NB4 (cell line): ENCODE results near the gene FER1L5.

Experiments
- CTCF ChIP-seq: IDR thresholded peaks from one replicate; pipeline ENCODE4 v1.5.1; 2012; ENCODE audit warnings: low read depth, low read length
- MYC ChIP-seq: IDR thresholded peaks from 2 replicates; pipeline ENCODE4 v1.6.1; 2011; ENCODE audit warnings: low read depth, low read length
- POLR2A ChIP-seq: IDR thresholded peaks from 2 replicates; pipeline ENCODE4 v1.6.1; 2011; ENCODE audit warnings: mild to moderate bottlenecking; ENCODE audit not compliant: insufficient read length; ENCODE audit errors: extremely low read depth

DNA sequence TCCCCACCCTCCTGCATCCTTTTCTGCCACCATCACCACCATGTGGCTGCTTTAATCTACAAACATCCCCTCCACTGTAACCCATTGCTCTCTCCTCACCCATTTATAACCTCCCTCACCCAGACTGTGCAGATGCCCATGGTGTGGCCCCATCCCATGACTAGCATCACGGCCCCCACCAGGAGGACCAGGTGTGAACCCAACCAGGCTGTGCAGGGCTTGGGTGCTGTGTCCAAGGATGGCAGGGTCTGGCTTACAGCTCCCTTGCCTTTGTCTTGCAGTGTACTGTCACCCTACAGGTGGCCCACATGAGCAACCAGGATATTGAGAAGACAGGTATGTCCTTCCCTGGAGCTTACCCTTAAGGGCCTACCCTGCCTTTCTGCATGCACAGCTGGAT is 6.8 kb downstream of the FER1L5 start:
- TF ChIP-seq CTCF (no peak), MYC (no peak), POLR2A (no peak)
